GM12872 (cell line): Measurements from ENCODE around the gene GRIK2.

ENCODE experiments used
- CTCF ChIP-seq: IDR thresholded peaks from 3 replicates; pipeline ENCODE4 v1.5.1; 2011; ENCODE audit warnings: low read depth, mild to moderate bottlenecking, low read length, moderate library complexity; ENCODE audit not compliant: insufficient read depth

The GRIK2 gene

DNA sequence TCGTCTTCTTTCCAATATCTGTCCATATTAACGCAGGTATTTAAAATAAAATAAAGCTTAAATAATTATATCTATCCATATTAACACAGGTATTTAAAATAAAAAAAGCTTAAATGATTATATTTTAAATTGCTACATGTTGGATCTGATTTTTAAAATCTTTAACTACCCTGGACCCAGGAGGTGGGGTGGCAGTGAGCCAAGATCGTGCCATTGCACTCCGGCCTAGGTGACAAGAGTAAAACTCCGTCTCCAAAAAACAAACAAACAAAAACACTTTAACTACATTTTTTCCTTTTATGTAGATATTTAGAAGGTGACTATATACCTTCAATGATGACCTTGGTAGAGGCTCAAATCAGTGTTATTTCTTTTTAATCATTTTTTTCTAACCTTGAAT is 211.9 kb downstream of the GRIK2 start:
- TF ChIP-seq CTCF = no peak

DNA sequence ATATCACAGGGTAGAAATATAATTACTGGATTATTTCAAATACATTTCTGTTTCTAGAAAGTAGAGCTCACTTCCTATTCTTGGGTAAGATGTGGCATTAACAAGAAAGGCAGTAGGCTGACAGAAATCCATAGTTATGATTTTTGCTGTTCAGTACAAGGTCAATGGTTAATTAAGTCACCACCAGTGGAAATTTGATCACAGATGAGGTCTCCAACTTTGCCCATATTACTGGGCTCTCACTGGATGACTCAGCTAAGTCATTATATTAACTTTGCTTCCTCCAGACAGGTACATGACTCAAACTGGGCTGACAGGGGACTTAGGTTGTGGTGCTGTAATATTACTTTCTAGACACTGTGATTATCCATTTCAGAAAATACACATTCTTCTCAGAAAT is 212.4 kb downstream of the GRIK2 start:
- no peak for TF ChIP-seq CTCF

DNA sequence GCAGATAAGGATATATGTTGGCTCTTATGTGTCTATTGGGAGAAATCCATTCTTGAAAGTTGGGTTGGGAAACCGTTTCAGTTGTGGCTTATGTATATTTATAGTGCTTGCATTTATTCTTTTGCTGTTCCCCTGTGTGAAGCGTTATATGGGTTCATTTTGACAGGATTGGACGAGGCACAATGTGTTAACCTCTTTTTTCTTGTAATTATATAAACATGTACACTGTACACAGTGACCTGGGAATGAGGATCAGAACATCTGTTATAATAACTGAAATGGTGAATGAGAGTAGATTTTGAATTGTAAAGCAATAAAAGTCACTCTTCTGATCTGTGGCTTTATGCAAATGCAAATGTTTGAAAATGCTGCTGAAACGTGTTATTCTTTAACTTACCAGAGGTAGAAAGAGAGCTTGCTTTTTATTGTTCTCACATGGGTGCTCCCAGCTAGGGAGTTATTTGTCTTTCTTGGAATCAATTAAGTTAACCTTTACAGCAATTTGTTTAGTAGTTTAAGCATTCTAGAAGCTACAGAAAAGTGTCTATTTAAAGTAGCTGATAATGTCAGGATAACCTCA is 213.7 kb downstream of the GRIK2 start:
- TF ChIP-seq CTCF = no peak

DNA sequence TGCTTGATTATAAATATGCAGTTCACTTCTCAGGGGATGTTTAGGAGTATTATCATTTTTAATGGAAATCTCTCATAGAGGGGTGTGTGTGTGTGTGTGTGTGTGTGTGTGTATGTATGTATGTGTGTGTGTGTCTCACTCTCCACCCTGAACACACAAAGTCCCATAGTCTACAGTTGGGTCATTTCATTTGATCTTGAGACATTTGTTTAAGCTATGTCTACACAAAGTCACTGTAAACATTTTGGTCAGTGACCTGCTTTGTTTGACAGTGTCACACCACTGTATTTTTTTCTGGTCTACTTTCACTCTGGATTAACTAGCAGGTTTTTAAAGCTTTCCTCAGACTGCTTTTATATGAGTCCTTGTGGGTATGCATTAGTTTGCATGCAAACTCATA is 215.2 kb downstream of the GRIK2 start:
- TF ChIP-seq CTCF = no peak

DNA sequence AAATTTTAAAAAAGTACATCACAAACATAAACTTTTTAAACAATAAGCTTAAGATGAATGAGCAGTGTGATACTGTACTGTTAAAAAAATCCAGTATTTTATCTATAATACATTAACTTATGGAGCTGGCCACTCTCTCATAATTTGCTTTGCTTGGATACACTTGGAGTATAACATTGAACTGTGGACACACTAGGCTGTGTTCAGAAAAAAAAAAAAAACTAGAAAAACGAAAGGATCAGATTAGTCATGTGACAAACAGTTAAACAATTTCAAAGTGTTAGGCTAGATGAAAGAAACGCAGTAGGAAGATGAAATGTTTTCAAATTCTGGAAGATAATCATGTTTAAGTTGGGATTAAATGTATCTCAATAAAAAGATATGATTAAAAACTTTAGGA is 220.0 kb downstream of the GRIK2 start:
- no peak for TF ChIP-seq CTCF

- TF ChIP-seq CTCF = no peak
Measured at GRCh38 chr6:101614774-101615173, 221.3 kb downstream of the GRIK2 start.

DNA sequence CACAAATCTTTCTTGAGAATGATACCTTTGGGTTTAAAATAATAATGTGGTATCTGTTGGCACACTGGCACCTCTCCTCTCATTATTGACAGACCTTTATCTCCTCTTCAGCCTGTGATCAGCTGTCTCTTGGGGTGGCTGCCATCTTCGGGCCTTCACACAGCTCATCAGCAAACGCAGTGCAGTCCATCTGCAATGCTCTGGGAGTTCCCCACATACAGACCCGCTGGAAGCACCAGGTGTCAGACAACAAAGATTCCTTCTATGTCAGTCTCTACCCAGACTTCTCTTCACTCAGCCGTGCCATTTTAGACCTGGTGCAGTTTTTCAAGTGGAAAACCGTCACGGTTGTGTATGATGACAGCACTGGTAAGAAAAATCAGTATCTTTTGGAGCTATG is 232.8 kb downstream of the GRIK2 start:
- TF ChIP-seq CTCF = no peak
